Astrocyte of the cerebellum (primary cell): ENCODE data around the gene ATP12A.

ENCODE experiments used
- DNase-seq: peaks from one replicate; pipeline ENCODE4 v3.0.0-alpha.2; 2011; ENCODE audit warnings: low read depth
- H3K4me3 ChIP-seq: 2 replicates; pipeline ENCODE4 v1.5.1; 2011; ENCODE audit warnings: mild to moderate bottlenecking, low read depth, low read length, moderate library complexity
- in situ Hi-C: cut with HindIII; loops from 2 replicates; pipeline ENCODE4 v1.10.0; 2017; ENCODE audit warnings: low sequenced_read_pairs
- TF ChIP-seq, protein P1 (sequence below): IDR thresholded peaks from 2 replicates; pipeline ENCODE4 v1.5.1; 2012; ENCODE audit warnings: low read length, low read depth, moderate library complexity, mild to moderate bottlenecking; ENCODE audit errors: missing control alignments

Gene ATP12A

DNA sequence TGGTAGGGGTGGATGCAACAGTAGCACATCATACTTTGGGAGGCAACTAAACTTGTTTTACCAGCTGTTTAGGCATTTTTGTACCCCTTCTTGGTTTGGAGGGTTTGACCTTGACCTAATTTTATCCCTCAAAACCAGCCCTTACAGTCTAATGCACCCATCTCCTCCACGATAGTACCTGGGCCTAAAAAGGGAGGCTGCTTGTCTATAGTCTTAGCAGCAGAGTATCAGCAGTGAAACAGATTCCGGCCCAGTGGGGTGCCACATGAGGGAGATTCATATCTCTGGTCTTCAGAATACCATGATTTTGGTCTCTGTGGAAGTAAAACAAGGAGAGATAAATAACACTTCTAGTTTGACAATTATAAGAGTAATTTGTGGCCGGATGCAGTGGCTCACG, 39.5 kb upstream of the ATP12A start:
- DNase-seq, result no peak
- TF ChIP-seq, protein P1, sequence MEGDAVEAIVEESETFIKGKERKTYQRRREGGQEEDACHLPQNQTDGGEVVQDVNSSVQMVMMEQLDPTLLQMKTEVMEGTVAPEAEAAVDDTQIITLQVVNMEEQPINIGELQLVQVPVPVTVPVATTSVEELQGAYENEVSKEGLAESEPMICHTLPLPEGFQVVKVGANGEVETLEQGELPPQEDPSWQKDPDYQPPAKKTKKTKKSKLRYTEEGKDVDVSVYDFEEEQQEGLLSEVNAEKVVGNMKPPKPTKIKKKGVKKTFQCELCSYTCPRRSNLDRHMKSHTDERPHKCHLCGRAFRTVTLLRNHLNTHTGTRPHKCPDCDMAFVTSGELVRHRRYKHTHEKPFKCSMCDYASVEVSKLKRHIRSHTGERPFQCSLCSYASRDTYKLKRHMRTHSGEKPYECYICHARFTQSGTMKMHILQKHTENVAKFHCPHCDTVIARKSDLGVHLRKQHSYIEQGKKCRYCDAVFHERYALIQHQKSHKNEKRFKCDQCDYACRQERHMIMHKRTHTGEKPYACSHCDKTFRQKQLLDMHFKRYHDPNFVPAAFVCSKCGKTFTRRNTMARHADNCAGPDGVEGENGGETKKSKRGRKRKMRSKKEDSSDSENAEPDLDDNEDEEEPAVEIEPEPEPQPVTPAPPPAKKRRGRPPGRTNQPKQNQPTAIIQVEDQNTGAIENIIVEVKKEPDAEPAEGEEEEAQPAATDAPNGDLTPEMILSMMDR, result no peak
- in situ Hi-C loops, result no loop called here
- no peak overlapping the region for H3K4me3 ChIP-seq

DNA sequence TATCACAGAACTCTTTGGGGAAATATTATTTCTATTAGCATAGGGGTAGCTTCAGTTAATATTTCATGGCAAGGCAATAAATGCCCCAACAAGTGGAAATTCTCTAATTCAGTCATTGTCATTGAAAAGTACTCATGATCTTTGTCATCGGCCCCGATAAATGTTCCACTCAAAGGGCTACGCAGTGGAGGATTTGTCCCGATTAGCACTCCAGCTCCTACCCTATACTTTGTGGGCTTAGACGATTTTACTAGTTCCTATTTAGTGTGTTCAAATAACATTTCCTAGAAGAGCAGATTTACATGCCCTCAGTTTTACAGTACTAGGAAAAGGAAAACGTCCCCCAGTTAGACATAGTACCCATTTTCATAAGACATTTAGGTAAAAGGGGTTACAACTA, 38.0 kb upstream of the ATP12A start:
- in situ Hi-C loops, result no loop called here
- TF ChIP-seq, protein P1, result no peak

DNA sequence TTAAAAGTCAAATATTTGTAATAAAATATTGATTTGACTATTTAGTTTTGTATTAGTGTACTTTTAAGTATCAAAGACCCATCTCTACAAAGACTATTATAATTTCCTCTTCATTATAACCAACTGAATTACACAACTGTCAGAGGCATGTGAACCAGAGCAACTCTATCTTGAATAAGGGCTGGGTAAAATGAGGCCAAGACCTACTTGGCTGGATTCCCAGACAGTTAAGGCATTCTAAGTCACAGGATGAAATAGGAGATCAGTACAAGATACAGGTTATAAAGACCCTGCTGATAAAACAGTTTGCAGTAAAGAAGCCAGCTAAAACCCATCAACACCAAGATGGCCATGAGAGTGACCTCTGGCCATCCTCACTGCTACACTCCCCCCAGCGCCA, 36.2 kb upstream of the ATP12A start:
- H3K4me3 ChIP-seq, result no peak overlapping the region
- in situ Hi-C loops, result no loop called here
- peak; percentile 27 for DNase-seq
- TF ChIP-seq, protein P1, result no peak

More for the DNA sequence above, 38.0 kb upstream of the ATP12A start:
- H3K4me3 ChIP-seq, result no peak overlapping the region
- DNase-seq, result no peak

DNA sequence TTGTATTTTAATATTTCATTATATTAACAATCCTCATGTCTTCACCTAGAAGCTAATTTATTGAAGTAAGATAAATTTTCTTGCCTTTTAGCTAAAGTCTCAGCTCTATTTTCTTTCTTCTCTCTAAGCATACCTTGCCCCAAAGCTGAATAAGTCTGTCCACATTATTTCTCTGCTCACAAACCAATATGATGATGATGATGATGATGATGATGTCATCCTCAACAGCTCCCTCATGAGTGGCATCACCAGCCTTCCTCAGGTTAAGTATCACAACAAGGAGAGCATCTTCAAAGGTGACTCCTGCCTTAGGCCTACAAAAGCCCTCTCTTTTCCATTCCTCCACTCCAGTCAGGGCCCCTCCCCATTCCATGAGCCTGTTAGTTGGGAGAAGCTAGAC, 31.9 kb upstream of the ATP12A start:
- in situ Hi-C loops, result no loop called here
- no peak for DNase-seq
- TF ChIP-seq, protein P1, result no peak
- no peak overlapping the region for H3K4me3 ChIP-seq

DNA sequence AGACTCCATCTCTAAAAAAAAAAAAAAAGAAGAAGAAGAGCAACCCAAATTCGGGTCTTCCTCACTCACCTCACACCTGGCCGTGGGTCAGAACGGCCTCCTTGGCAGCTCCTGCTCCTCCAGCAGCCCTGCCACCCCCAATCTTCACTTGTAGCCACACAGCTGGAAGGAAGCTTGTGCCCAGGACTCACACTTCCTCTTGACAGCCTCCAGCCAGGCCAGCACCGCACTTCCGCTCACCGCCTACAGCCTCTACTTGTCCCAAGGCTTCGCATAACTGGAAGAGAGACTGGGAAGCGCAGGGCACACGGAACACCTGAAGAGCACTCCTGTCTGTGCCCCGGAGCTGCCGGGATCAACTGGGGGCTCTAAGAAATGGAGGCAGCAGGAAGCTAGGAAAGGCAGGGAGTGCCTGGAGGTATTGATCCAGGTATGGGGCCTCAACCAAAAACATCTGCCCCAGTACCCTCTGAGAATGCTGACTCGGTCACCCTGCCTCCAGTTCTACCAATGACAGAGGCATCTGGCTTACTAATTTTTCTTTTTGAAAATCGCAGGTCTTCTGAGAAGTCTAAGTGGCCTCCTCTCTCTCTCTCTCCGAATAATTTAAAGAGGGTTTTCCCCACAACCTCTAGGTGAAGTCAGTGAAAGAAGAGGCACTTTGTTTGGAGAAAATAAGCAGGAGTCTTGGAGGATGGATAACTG, 31.1 kb upstream of the ATP12A start:
- TF ChIP-seq, protein P1, result no peak
- no peak for DNase-seq
- H3K4me3 ChIP-seq, result no peak overlapping the region
- in situ Hi-C loops, result no loop called here

DNA sequence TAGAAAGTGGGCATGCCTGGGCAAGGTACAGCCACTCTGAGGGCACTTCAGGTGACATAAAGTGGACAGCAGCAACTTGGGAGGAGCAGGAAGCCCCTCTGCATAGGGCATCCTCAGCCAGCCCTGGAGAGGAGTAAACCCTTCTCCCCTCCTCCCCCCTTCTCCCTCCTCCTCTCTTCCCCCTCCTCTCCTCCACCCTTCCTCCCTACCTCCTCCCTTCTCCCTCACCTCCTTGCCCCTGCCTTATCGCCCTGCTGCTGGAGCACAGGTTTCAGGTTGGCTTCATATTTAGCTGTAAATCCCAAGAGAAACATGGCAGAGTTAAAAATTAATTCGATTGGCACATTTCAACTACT, 30.5 kb upstream of the ATP12A start:
- no peak overlapping the region for H3K4me3 ChIP-seq
- TF ChIP-seq, protein P1, result no peak
- DNase-seq, result no peak
- in situ Hi-C loops, result no loop called here
